Measurements from ENCODE around the gene CBX7.

- no peak for TF ChIP-seq EZH2phosphoT487 (IDR thresholded peaks at IDR 0.05)
- no peak for TF ChIP-seq EZH2 (IDR thresholded peaks at IDR 0.05)
These were observed 6.0 kb downstream of the CBX7 start for GRCh38 chr22:39146256-39147101.

Measured in neural progenitor cell (in vitro differentiated cells).